HG03432 (cell line): ENCODE data around the gene EIF5.

Source experiments
- ATAC-seq: cut with Tn5 transposase; IDR thresholded peaks from one replicate; pipeline ENCODE4 v1.9.1; 2021; ENCODE audit warnings: mild to moderate bottlenecking, moderate library complexity; ENCODE audit not compliant: unreplicated experiment

EIF5 gene

DNA sequence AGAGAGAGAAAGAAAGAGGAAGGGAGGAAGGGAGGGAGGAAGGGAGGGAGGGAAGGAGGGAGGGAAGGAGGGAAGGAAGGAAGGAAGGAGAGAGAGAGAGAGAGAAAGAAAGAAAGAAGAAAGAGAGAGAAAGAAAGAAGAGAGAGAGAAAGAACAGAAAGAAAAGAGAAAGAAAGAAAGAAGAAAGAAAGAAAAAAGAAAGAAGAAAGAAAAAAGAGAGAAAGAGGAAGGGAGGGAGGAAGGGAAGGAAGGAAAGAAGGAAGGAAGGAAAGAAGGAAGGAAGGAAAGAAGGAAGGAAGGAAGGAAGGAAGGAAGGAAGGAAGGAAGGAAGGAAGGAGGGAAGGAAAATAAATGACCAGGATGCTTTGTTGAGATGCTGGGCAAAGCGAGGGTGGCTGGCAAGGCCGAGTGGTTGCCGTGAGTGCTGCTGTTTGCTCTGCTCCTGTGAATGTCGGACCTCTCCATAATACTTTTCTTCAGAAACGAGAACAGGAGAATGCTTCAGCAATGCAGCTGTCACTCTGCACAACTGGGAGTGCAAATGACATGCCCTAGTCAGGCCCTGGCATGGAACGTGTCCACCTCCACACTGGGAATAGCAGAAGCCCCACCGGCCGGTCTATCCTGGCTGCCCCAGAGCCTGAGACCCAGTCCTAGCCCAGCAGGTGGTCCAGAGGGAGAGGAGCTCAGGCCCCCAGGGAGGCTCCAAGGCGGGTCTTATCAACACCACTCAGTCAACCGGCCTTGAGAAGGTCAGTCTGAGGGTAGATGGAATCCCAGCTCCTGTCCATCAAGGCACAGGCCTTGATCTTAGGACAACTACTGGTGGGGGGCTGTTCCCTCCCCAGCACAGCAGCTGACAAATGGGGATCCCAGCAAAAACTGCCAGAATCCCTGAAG lies 25.1 kb upstream of the EIF5 start:
- ATAC-seq: no peak

DNA sequence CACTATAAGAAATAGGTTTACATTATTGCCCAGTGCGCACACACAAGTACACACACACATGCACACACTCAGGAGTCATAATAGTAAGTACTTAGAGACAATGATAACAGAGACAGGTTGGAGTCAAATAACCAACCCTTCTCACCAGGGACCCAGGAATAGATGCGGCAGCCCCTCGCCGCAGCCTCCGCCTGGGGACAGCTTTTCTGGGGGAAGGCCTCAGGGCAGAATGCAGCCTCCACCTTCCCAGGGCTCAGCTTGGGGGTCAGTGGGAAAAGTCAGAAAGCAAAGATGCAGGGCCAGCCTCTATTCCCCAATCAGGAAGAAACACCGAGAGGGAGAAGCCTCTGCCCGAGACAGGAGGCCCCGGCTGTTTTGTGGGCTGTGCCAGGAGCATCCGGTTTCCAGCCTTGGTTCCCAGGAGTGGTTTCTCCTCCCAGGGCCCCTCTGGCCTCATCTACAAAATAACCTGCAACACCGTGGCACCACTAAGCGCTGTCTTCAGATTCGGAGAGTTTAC lies 23.4 kb upstream of the EIF5 start:
- ATAC-seq: no peak

- ATAC-seq: no peak
Measured at GRCh38 chr14:103311171-103311997, 22.7 kb upstream of the EIF5 start.

- ATAC-seq: no peak
Measured at GRCh38 chr14:103312006-103312635, 21.9 kb upstream of the EIF5 start.

DNA sequence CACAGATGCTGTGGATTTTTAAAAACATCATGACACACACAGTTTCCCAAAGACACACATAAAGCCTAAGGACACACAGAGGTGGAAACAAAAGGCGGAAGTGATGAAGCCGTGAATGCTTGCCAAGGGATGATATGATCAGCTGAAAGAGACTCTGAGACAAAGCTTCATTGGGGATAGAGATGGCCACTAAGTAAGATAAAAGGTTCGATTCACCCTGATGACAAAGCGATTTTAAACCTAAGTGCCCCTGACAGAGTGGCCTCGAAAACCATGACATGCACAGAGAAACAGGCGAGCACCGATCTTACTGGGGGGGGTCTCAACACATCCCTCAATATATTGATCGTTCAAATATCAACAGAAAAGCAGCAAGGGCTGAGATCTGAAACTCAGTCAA lies 20.3 kb upstream of the EIF5 start:
- ATAC-seq: no peak

DNA sequence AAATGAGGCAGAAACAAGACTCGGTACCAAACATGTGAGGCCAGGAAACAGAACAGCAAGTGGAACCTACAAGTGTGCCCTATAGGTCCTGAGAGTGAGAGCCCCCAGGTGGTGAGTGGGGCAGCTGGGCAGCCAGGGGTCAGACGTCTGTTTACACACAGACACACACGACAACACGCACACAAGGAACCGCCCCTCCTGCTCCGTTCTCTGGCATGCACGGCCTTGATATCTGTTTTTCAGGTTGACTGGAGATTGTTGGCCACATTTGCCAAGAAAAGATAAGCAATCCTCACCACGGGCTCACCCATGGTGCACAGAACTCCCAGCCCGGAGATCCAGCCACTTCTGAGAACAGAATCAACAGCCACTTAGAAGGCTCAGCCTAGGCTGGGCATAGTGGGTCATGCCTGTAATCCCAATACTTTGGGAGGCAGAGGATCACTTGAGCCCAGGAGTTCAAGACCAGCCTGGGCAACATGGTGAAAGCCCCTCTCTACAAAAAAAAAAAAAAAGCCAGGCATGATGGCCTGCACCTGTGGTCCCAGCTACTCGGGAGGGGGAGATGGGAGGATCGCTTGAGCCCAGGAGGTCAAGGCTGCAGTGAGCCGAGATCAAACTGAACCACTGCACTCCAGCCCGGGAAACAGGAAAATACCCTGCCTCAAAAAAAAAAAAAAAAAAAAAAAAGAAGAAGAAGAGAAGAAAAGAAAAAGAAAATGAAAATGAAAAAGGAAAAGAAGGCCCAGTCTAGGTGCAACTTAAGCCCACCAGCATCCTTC lies 19.4 kb upstream of the EIF5 start:
- no peak for ATAC-seq

DNA sequence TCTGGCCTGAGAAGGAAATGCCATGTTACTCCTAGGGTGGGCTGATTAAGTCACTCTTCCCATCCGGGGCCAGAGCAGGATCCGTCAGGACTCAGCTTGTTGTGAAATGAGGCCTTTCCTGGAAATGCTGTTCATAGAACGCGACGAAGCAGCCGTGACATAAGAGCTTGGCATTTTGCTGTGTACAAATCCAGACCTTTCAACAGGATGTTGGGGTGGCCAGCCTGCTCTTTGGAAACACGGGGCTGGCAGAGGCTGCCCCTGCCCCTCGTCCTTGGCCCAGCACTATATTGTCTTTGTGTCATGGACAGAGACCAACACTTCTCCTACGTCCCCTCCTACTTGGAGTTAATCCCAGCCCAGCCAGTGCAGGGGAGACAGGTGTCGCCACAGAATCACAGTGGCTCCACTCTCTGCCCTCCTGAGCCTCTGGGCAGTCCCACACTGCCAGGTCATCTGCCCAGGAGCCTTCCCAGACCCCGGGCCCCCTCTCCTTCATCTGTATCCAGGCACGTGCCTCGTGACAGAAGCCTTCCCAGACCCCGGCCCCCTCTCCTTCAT lies 18.6 kb upstream of the EIF5 start:
- ATAC-seq: no peak

- ATAC-seq: no peak
Measured at GRCh38 chr14:103315941-103316340, 18.1 kb upstream of the EIF5 start.

DNA sequence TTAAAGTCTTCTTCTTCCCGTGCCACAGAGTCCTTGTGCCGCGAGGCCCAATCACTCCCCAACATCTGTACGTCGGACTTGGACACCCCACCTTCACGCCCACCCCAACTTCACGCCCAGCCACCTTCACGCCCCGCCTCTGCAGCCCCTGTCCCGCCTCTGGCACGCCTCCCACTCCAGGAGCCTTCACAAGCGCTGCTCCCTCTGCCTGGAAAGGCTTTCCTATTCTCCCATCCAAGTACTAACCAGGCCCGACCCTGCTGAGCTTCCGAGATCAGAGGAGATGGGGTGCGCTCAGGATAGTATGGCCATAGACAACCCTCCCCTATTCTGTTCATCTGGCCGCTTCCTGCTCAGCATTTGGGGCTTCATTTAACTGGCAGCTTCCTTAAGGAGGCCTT lies 17.3 kb upstream of the EIF5 start:
- no peak for ATAC-seq

- no peak for ATAC-seq
Measured at GRCh38 chr14:103317251-103317650, 16.8 kb upstream of the EIF5 start.

- ATAC-seq: no peak
Measured at GRCh38 chr14:103317976-103318580, 16.0 kb upstream of the EIF5 start.

DNA sequence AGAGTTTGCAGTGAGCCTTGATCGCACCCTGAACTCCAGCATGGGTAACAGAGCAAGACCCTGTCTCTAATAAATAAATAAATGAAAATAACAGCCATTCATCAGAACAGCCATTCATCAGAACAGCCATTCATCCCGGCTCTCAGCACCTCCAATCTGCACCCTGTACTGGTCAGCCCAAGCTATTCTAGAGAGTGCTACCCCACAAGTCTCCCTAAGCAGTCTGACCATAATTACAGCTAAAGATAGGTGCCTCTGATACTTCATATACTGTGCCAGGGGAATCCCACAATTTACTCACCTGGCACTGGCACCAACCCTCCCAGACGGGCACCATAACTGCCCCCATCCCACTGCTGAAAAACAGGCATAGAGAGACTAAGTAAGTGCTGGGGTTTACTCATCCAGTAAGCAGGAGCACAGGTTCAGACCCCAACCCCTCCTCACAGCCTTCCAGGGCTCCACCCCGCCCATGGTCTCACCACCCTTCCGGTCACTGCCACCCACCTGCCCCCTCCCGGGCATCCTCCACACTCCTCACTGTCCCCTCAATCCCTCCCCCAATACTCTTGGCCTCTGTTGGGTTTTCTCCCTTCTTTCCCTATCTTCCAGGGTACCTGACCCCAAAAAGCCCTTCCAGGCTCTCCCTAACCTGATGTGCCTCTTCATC lies 15.2 kb upstream of the EIF5 start:
- peak; percentile 25 for ATAC-seq

DNA sequence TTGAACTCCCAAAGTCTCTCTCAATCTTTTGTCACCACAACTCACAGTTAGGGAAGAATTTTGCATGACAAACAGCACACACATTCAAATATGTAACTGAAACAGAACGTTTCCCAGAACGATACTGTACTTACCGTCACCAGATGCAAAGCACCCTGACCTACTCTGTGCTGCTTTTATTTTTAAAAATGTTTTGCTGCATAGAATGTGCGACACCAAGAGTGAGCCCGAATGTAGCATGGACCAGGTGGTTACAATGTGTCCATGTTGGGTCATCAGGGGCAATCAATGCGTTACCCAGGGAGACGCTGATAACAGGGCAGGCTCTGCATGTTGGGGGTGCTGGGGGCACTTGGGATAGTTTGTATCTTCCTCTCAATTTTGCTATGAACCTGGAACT lies 14.6 kb upstream of the EIF5 start:
- peak; percentile 58 for ATAC-seq

- no peak for ATAC-seq
Measured at GRCh38 chr14:103326078-103326477, 8.0 kb upstream of the EIF5 start.

GRCh38 chr14:103328941-103329340 lies 5.1 kb upstream of the EIF5 start:
- ATAC-seq: no peak

DNA sequence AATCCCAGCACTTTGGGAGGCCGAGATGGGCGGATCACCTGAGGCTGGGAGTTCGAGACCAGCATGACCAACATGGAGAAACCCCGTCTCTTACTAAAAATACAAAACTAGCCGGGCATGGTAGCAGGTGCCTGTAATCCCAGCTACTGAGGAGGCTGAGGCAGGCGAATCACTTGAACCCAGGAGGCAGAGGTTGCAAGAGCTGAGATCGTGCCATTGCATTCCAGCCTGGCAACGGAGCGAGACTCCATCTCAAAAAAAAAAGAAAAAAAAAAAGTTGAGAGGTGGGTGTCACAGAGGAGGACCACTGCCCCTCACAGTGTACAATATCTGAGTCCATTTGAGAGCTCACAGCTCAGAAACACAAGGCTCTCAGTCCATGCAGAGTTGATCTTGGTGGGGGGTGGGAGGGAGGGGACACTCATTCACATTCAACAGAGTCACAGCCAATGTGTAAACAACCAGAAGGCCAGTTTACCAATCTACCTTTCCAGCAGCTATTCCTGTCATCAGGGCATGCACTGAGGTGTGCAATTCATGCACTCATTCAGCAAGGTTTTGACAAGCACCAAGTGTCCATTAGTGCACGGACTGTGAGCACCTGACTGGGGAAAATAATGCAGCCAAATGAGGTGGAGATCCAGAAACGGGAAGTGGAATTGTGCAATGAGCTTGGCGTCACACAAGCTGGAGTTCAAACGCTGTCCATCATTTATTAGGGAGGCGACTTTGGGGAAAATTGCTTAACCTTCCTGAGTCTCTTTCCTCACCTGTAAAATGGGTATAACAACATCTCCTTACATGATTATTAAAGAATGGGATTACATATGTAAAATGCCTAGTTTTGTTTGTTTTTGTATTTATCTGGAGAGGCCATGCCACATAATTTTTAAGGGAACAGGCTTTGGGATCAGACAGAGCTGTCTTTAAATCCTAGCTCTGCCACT lies 4.4 kb upstream of the EIF5 start:
- no peak for ATAC-seq

GRCh38 chr14:103330536-103330935 lies 3.5 kb upstream of the EIF5 start:
- no peak for ATAC-seq
